Mesothelial cell of epicardium (in vitro differentiated cells): ENCODE data around the gene BUB3. TPM values are rescaled to one million over a fixed set of nuclear protein-coding genes. Genes with fewer than 3 reads are reported as not detected.

ENCODE experiments used
- DNase-seq, 2 experiments: peaks; one replicate each; pipeline ENCODE4 v3.0.0; 2021; ENCODE audit warnings: low spot score in 2 of 2; ENCODE audit not compliant: unreplicated experiment in 2 of 2
- H3K27ac Mint-ChIP-seq: 2 replicates; pipeline ENCODE4 v1.8.0; 2021; ENCODE audit warnings: mixed read lengths
- H3K27me3 Mint-ChIP-seq: 2 replicates; pipeline ENCODE4 v1.8.0; 2021; ENCODE audit warnings: low read depth, mixed read lengths
- H3K36me3 Mint-ChIP-seq: 2 replicates; pipeline ENCODE4 v1.8.0; 2021; ENCODE audit warnings: mixed read lengths
- H3K4me1 Mint-ChIP-seq: 2 replicates; pipeline ENCODE4 v1.8.0; 2021; ENCODE audit warnings: mixed read lengths
- H3K4me3 Mint-ChIP-seq: 2 replicates; pipeline ENCODE4 v1.8.0; 2021; ENCODE audit warnings: mild to moderate bottlenecking, moderate library complexity, mixed read lengths
- H3K9me3 Mint-ChIP-seq: 2 replicates; pipeline ENCODE4 v1.8.0; 2021; ENCODE audit warnings: mixed read lengths
- CTCF ChIP-seq: fragments of 200-600 bp; sonication (generic); IDR thresholded peaks from one replicate; pipeline ENCODE4 v1.5.0; 2021; ENCODE audit warnings: antibody characterized with exemption; ENCODE audit not compliant: unreplicated experiment
- total RNA-seq: library from RNA; stranded (reverse); gene quantifications from 3 replicates; pipeline ENCODE4 v1.2.1, GENCODE V29; 2021

The BUB3 gene
- total RNA-seq, 1 donor from 2014 or later: 71.5 TPM

GRCh38 chr10:123157210-123157609, 3.0 kb downstream of the BUB3 start:
- no peak for TF ChIP-seq CTCF
- H3K27me3 Mint-ChIP-seq: peaks cover 19% of the 10 kb centered on the region
- no peak overlapping the region for H3K27ac Mint-ChIP-seq
- H3K9me3 Mint-ChIP-seq: no peaks in the 10 kb centered on the region
- peaks cover 31% of the 10 kb centered on the region for H3K36me3 Mint-ChIP-seq
- DNase-seq: no peak
- no peak overlapping the region for H3K4me3 Mint-ChIP-seq
- peaks cover 16% of the 10 kb centered on the region for H3K4me1 Mint-ChIP-seq

GRCh38 chr10:123158682-123159081, 4.5 kb downstream of the BUB3 start:
- DNase-seq: no peak
- peaks cover 4% of the 10 kb centered on the region for H3K27me3 Mint-ChIP-seq
- no peak overlapping the region for H3K4me3 Mint-ChIP-seq
- H3K27ac Mint-ChIP-seq: no peak overlapping the region
- H3K4me1 Mint-ChIP-seq: peaks cover 16% of the 10 kb centered on the region
- no peak for TF ChIP-seq CTCF
- no peaks in the 10 kb centered on the region for H3K9me3 Mint-ChIP-seq
- peaks cover 35% of the 10 kb centered on the region for H3K36me3 Mint-ChIP-seq

- Mint-ChIP-seq H3K9me3 (no peaks in the 10 kb centered on the region), H3K36me3 (peaks cover 40% of the 10 kb centered on the region), H3K4me3 (no peak overlapping the region), H3K4me1 (peaks cover 10% of the 10 kb centered on the region), H3K27me3 (no peaks in the 10 kb centered on the region), H3K27ac (peak overlapping the region; percentile 16)
- no peak for TF ChIP-seq CTCF
- DNase-seq: no peak
Measured at GRCh38 chr10:123160311-123160980, 6.2 kb downstream of the BUB3 start.

- Mint-ChIP-seq H3K9me3 (no peaks in the 10 kb centered on the region), H3K36me3 (peaks cover 27% of the 10 kb centered on the region), H3K27me3 (no peaks in the 10 kb centered on the region), H3K27ac (no peak overlapping the region), H3K4me1 (no peaks in the 10 kb centered on the region), H3K4me3 (no peak overlapping the region)
- no peak for TF ChIP-seq CTCF
- DNase-seq: no peak
Measured at GRCh38 chr10:123164319-123164718, 10.1 kb downstream of the BUB3 start.

GRCh38 chr10:123165445-123166072, 11.4 kb downstream of the BUB3 start:
- no peaks in the 10 kb centered on the region for H3K27me3 Mint-ChIP-seq
- no peak for DNase-seq
- H3K4me3 Mint-ChIP-seq: no peak overlapping the region
- no peak overlapping the region for H3K27ac Mint-ChIP-seq
- H3K4me1 Mint-ChIP-seq: no peaks in the 10 kb centered on the region
- H3K36me3 Mint-ChIP-seq: peaks cover 26% of the 10 kb centered on the region
- no peaks in the 10 kb centered on the region for H3K9me3 Mint-ChIP-seq
- no peak for TF ChIP-seq CTCF
